Limb (tissue), 2 donors: ENCODE data around the gene BCL7B.
"Not testable (repeated sequence)": the region's sequence is repeated elsewhere in the genome, so short reads cannot be mapped to it uniquely, and the experiment has no call there.

Experiments used
- DNase-seq, 2 donors: peaks; one replicate each; pipeline ENCODE4 v3.0.0-alpha.2; 2016; ENCODE audit errors: extremely low spot score in 2 of 2

Gene BCL7B

GRCh38 chr7:73496626-73497025 lies 60.9 kb downstream of the BCL7B start:
- no peak for DNase-seq

- DNase-seq = not testable (repeated sequence)
Observed at GRCh38 chr7:73495507-73495906, 62.0 kb downstream of the BCL7B start.

- DNase-seq = no peak
Observed at GRCh38 chr7:73489976-73490375, 67.5 kb downstream of the BCL7B start.

- DNase-seq = no peak
Observed at GRCh38 chr7:73487486-73487885, 70.0 kb downstream of the BCL7B start.
